ENCODE measurements around the gene SLC6A5.

SLC6A5 gene

GRCh38 chr11:20644360-20644759, 45.0 kb downstream of the SLC6A5 start:
- no peak for DNase-seq (ENCODE audit: low read depth)
- no peak for TF ChIP-seq POLR2A (IDR thresholded peaks at IDR 0.05; ENCODE audit: extremely low read depth, insufficient read length)
- no peak overlapping the region for H3K4me3 ChIP-seq (ENCODE audit: low read depth, low read length)

- TF ChIP-seq CTCF (IDR thresholded peaks at IDR 0.05; ENCODE audit: low read depth, low read length) (peak; percentile 80), MAX (IDR thresholded peaks at IDR 0.05; ENCODE audit: low read depth, low read length) (0 out of 2 replicates have a peak, but pooled peaks have one; percentile 25), POLR2A (IDR thresholded peaks at IDR 0.05; ENCODE audit: extremely low read depth, insufficient read length) (no peak)
- DNase-seq (ENCODE audit: low read depth), result peak; percentile 42
- H3K4me3 ChIP-seq (ENCODE audit: low read depth, low read length), result no peak overlapping the region
Measured at GRCh38 chr11:20647976-20648565, 48.7 kb downstream of the SLC6A5 start.

GRCh38 chr11:20652150-20652806, 52.9 kb downstream of the SLC6A5 start:
- no peak for TF ChIP-seq POLR2A (IDR thresholded peaks at IDR 0.05; ENCODE audit: extremely low read depth, insufficient read length)
- TF ChIP-seq MYC (IDR thresholded peaks at IDR 0.05; ENCODE audit: low read depth, low read length), result no peak
- TF ChIP-seq CTCF (IDR thresholded peaks at IDR 0.05; ENCODE audit: low read depth, low read length), result no peak
- no peak for TF ChIP-seq MAX (IDR thresholded peaks at IDR 0.05; ENCODE audit: low read depth, low read length)
- no peak overlapping the region for H3K4me3 ChIP-seq (ENCODE audit: low read depth, low read length)
- no peak for DNase-seq (ENCODE audit: low read depth)

- DNase-seq (ENCODE audit: low read depth), result no peak
- no peak overlapping the region for H3K4me3 ChIP-seq (ENCODE audit: low read depth, low read length)
- TF ChIP-seq CTCF (IDR thresholded peaks at IDR 0.05; ENCODE audit: low read depth, low read length), result no peak
- no peak for TF ChIP-seq POLR2A (IDR thresholded peaks at IDR 0.05; ENCODE audit: extremely low read depth, insufficient read length)
- TF ChIP-seq MYC (IDR thresholded peaks at IDR 0.05; ENCODE audit: low read depth, low read length), result no peak
- no peak for TF ChIP-seq MAX (IDR thresholded peaks at IDR 0.05; ENCODE audit: low read depth, low read length)
Measured at GRCh38 chr11:20654038-20654437, 54.6 kb downstream of the SLC6A5 start.

GRCh38 chr11:20656901-20657300, 57.5 kb downstream of the SLC6A5 start:
- TF ChIP-seq CTCF (IDR thresholded peaks at IDR 0.05; ENCODE audit: low read depth, low read length) (no peak), MAX (IDR thresholded peaks at IDR 0.05; ENCODE audit: low read depth, low read length) (no peak), POLR2A (IDR thresholded peaks at IDR 0.05; ENCODE audit: extremely low read depth, insufficient read length) (no peak), MYC (IDR thresholded peaks at IDR 0.05; ENCODE audit: low read depth, low read length) (no peak)
- no peak for DNase-seq (ENCODE audit: low read depth)
- H3K4me3 ChIP-seq (ENCODE audit: low read depth, low read length), result no peak overlapping the region

GRCh38 chr11:20658135-20658534, 58.7 kb downstream of the SLC6A5 start:
- TF ChIP-seq CTCF (IDR thresholded peaks at IDR 0.05; ENCODE audit: low read depth, low read length), result no peak
- no peak overlapping the region for H3K4me3 ChIP-seq (ENCODE audit: low read depth, low read length)
- no peak for DNase-seq (ENCODE audit: low read depth)

All from NB4 (cell line).